Stimulated activated CD8-positive, alpha-beta memory T cell treated with anti-CD3 and anti-CD28 coated beads, Interleukin-15, amount 100 ng/mL, for 4 hours (primary cell): Measurements from ENCODE around the gene WWOX.

ENCODE experiments used
- DNase-seq, 2 donors: peaks; one replicate each; pipeline ENCODE4 v3.0.0-alpha.2; 2020; ENCODE audit warnings: low read depth in 2 of 2

The WWOX gene

DNA sequence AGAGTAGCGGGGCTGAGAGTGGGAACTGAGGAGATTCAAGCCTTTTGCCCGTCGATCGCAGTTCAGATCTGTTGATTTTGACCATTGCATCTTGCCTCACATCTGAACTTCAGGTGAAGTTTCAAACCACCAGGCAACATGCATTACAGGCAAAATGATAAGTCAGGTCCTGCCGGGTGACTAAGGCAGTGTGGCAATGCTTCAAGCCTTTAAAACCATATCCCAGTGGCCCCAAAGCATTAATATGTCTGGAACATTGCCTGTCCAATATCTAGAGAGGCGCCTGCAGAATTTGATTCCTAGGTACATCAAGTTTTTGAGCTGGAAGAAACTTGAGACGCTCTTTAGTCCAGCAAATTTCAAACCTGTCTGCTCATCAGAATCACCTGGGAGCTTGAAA, 998.3 kb downstream of the WWOX start:
- no peak for DNase-seq

DNA sequence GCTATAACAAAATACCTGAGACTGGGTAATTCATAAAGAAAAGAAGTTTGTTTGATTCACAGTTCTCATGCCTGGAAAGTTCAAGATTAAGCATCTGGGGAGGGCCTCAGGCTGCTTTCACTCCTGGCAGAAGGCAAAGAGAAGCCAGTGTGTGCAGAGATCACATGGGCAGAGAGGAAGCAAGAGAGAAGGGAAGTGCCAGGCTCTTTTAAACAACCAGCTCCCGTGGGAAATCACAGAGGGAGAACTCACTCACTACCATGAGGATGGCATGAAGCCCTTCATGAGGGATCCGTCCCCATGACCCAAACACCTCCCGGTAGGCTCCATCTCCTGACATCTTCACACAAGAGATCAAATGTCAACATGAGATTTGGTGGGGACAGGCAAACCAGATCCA, 999.5 kb downstream of the WWOX start:
- no peak for DNase-seq

DNA sequence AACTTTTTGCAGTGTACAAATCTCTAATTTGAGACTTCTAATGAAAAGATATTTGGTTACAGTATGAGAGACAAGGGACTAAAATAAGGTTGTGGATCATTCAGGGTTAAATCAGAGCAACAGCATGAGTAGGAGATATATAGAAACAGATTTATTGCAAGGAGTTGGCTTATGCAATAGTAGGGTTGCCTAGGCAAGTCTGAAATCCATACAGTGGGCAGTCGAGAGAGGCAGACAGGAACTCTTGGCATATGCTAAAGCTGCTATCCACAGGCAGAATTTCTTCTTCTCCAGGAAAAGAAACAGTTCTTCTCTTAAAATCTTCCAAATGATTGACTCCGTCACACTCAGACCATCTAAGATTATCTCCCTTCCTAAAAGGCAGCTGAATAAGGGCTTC, 1000.3 kb downstream of the WWOX start:
- no peak for DNase-seq

GRCh38 chr16:79100447-79100846, 1001.0 kb downstream of the WWOX start:
- no peak for DNase-seq

DNA sequence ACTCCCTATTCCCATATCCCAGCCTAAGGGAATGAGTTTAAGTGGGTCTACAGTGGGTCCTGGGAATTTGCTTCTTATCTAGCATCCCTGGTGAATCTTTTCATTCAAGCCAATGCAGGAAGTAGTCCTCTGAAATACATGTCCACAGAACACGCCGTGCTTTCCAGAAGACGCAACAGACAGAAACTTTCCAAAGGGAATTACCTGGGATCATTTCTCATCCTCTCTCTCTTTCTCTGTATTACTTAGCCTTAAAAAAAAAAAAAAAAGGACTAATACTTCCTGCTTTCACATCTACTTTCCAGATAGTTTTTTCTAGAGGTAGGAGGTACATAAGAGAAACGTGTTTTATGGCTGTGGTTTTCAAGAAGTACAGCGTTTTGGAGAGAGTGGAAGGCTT, 1002.0 kb downstream of the WWOX start:
- no peak for DNase-seq

- DNase-seq: no peak
These were observed 1005.1 kb downstream of the WWOX start for GRCh38 chr16:79104567-79104966.

DNA sequence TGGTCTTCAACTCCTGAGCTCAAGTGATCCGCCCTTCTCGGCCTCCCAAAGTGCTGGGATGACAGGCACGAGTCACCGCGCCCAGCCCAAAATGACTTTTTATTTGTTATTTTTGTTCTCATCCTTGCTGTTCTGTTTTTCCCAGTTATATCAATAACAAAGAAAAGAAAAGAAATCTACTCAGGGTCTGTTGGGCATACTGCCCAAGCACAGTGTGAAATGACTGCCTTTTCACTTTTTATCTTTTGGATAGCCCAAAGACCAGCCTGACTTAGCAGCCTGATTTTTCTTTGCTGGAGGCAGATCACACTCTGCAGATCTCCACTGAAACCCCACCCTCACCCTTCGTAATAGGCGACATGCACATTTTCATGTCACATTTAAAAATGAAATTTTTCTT, 1007.8 kb downstream of the WWOX start:
- no peak for DNase-seq

GRCh38 chr16:79109771-79110170, 1010.3 kb downstream of the WWOX start:
- DNase-seq: no peak

DNA sequence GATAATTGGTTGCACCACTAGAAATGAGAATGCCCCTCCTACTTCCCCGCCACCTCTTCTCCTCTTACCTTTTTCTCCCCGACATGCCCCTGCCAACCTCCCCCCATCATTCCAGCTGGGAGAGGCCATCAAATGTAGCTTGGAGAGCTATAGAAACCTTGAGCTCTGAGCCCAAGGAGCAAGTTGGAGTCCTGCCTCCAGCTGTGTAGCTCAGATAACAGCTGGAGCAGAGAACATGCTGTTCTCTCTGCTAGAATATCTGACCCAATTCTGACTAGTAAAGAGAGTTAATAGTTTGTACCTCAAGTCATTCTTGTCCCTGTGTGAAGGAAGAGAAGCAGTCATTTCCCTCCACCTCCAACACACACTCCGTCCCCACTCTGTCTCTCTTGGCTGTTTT, 1010.8 kb downstream of the WWOX start:
- no peak for DNase-seq

DNA sequence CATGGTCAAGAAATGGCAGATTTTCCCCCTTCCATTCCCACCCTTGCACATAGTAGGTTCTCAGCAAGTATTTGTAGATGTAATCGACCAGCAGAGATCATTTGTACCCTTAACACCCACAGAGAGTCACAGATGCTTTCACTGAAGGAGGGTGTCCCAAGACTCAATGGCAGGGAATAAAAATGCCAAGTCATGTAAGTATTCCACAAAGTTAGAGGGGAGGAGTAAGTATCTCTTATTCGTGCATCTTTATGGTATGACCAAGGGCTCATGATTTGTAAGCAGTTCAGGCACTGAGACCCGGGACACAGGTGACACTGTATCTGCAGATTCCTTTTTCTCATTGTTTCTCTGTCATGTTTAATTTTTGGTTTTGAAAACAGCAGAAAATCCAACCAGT, 1011.5 kb downstream of the WWOX start:
- no peak for DNase-seq

GRCh38 chr16:79112462-79112861, 1013.0 kb downstream of the WWOX start:
- DNase-seq: no peak

DNA sequence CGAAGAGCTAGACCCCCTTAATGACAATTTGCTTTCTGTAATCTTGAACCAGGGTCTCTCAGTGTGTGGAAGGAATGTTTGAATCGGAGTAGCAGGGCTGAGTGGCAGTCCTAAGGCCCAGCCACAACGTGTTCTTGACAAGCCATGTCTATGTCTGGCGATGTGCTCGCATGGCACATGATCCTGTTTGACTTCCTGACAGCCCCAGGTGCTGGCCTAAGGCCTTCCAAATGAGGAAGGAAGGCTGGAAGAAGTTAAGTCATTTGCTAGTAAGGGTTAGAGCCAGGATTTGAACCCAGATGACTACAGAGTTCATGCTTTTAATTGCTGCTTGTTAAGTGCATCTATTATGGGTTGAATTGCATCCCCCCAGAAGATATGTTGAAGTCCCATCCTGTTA, 1014.4 kb downstream of the WWOX start:
- DNase-seq: no peak

- no peak for DNase-seq
These were observed 1015.3 kb downstream of the WWOX start for GRCh38 chr16:79114759-79115158.

- no peak for DNase-seq
These were observed 1022.5 kb downstream of the WWOX start for GRCh38 chr16:79121906-79122305.

DNA sequence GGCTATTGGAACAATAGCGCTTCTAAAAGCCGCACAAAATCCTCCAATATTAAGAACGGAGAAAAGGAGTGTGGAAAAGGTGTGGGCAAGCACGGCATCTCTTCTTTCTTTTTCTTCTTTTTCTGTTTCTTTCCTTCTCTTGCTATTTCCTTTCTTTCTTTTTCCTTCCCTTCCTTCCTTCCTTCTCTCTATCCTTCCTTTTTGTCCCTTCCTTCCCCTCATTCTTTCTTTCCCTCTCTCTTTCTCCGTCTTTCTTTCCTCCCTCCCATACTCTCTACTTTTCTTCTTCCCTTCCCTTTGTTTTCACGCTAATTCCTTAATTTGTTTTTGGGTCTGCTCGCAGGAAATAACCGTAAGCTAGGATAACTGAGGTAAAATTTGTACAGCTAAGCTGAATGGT, 1022.9 kb downstream of the WWOX start:
- DNase-seq: no peak

GRCh38 chr16:79124016-79124756, 1024.7 kb downstream of the WWOX start:
- no peak for DNase-seq

- no peak for DNase-seq
These were observed 1028.3 kb downstream of the WWOX start for GRCh38 chr16:79127766-79128165.

DNA sequence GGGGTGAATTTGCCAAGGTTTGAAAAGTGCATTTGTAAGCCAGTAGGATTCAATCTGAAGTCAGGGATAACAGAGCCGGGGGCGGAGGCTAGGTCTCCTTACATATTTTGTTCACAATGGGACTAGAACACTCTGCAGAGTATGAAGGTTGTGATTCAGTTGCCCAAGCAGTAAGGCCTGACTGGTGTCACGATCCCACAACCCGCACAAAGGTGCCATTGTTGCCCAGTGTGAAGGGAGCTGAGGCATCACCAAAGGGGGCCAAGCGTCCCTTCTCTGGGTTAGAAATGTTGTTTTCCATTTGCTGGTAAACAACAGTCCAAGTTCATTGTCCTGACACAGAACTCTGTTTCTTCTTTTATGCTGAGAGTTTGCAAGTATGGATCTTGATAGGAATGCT, 1029.3 kb downstream of the WWOX start:
- no peak for DNase-seq

GRCh38 chr16:79130616-79131015, 1031.2 kb downstream of the WWOX start:
- no peak for DNase-seq

DNA sequence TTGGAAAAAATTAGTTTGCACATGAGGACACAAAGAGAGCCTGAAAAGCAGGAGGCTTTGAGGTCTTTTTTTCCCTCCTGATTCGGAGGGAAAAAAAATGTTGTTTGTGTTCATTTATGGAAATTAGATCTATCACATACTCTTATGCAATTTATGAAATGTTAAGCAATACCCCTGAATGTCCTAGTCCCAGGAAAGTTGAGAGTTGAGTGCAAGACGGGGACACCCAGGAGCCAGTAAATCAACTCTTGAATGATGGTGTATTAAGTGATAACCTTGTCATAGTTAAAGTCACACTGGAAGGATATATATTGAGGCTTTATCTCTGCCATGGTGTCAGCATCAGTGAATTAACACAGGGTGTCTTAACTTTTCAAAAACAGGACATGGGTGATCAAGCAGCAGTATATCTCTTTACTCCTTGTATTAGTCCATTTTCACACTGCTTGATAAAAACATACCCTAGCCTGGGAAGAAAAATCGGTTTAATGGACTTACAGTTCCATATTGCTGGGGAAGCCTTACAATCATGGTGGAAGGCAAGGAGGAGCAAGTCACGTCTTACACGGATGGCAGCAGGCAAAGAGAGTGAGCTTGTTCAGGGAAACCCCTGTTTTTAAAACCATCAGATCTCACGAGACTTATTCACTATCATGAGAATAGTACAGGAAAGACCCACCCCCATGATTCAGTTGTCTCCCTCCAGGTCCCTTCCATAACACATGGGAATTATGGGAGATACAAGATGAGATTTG, 1032.0 kb downstream of the WWOX start:
- no peak for DNase-seq

- no peak for DNase-seq
These were observed 1033.2 kb downstream of the WWOX start for GRCh38 chr16:79132701-79133100.

GRCh38 chr16:79134300-79134699, 1034.8 kb downstream of the WWOX start:
- no peak for DNase-seq

GRCh38 chr16:79136955-79137354, 1037.5 kb downstream of the WWOX start:
- DNase-seq: no peak
